ENCODE measurements around the gene NR2F2.
A peak's percentile ranks its signal among the peaks of the same experiment; 100 is the strongest.

Gene NR2F2

GRCh38 chr15:96337365-96338023, 7.0 kb downstream of the NR2F2 start:
- H3K36me3 ChIP-seq (ENCODE audit: insufficient read depth, insufficient read length, low read length), result peaks cover 7% of the 10 kb centered on the region
- H3K4me1 ChIP-seq (ENCODE audit: insufficient read depth, insufficient read length), result peaks cover 1% of the 10 kb centered on the region
- H3K9ac ChIP-seq (ENCODE audit: insufficient read length, low read depth), result no peak overlapping the region
- H3K4me3 ChIP-seq (ENCODE audit: insufficient read length, low read depth), result no peak overlapping the region
- TF ChIP-seq SUZ12 (IDR thresholded peaks at IDR 0.05; ENCODE audit: extremely low read depth, insufficient read depth, insufficient read length), result no peak
- TF ChIP-seq YY1 (IDR thresholded peaks at IDR 0.05; ENCODE audit: insufficient read depth, insufficient read length), result no peak
- TF ChIP-seq ZNF274 (IDR thresholded peaks at IDR 0.05; ENCODE audit: low read depth, low read length), result no peak
- H3K27me3 ChIP-seq (ENCODE audit: insufficient read depth, insufficient read length), result peaks cover 88% of the 10 kb centered on the region
- no peaks in the 10 kb centered on the region for H3K9me3 ChIP-seq (ENCODE audit: insufficient read depth, low read length)
- no peak for DNase-seq (ENCODE audit: low read depth, low spot score)

DNA sequence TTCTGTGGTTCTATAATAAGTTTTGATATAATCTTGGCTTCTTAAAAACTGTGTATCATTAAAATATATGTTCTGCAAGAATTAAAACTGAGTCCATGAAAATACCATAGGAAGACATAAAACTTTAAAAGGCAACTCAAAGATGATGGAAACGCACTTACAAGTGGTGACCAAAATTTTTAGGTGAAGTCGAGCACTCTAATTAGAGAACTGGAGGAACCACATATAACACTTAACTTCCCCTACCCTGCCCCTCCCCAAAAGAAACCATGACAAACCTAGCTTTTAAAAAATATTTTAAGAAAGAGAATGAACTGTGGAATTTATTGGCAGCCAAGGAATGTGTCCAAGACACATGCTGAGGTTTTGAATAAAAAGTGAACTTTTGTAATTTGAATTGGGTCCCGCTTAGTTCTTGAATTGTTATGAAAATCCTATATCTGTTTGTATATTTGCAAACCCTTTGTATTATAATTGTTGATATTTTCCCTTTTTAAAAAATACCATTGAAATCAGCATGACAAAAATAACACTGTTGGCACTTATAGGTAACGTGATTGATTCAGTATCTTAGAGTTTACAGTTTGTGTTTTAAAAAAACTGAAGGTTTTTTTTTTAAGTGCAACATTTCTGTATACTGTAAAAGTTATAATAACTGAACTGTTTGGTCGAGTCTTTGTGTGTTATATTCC, 7.7 kb downstream of the NR2F2 start:
- DNase-seq (ENCODE audit: low read depth, low spot score), result no peak
- Histone ChIP-seq H3K4me1 (ENCODE audit: insufficient read depth, insufficient read length) (peaks cover 4% of the 10 kb centered on the region), H3K9me3 (ENCODE audit: insufficient read depth, low read length) (no peaks in the 10 kb centered on the region), H3K36me3 (ENCODE audit: insufficient read depth, insufficient read length, low read length) (peaks cover 7% of the 10 kb centered on the region), H3K27me3 (ENCODE audit: insufficient read depth, insufficient read length) (peaks cover 88% of the 10 kb centered on the region), H3K9ac (ENCODE audit: insufficient read length, low read depth) (no peak overlapping the region), H3K4me3 (ENCODE audit: insufficient read length, low read depth) (no peak overlapping the region)
- TF ChIP-seq ZNF274 (IDR thresholded peaks at IDR 0.05; ENCODE audit: low read depth, low read length), result no peak

DNA sequence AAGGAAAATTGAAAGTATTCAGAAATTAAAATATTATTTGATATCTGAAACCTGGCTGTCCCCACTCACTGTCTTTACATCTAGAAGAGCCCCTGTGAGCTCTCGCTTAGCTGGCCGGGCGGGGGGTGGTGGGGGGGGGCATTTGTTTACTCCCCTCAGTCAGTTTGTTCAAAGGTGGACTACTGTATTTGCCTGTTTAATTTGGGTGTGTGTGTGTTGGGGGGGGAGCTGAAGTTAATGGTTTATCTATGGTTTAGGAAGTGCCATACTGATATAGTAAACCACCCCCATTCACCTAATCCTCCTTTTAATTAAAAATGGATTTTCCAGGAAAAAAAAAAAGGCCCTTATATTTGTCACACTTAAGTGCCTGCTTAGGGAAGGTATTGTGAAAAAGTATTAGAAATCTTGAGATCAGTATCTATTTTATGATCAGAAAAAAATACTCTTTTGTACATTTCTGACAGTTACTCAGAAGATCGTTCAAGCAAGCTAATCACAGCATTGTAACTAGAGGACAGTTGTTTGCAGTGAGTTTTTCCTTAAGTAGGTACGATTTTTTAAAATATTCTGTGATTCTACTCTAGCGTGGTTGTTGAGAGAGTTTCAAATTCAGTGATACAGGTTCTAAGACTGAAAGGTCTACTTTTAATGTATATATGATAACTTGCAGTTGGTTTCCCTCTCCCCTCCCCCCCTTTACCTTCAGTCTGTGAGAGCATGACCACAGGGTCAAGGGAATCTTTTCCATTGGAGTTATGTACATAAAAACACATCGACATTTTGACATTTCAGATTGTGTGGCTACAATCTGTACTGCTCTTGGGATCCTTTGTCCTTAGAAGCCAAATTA, 8.5 kb downstream of the NR2F2 start:
- TF ChIP-seq SUZ12 (IDR thresholded peaks at IDR 0.05; ENCODE audit: extremely low read depth, insufficient read depth, insufficient read length) (no peak), ZNF274 (IDR thresholded peaks at IDR 0.05; ENCODE audit: low read depth, low read length) (no peak), YY1 (IDR thresholded peaks at IDR 0.05; ENCODE audit: insufficient read depth, insufficient read length) (no peak)
- Histone ChIP-seq H3K9ac (ENCODE audit: insufficient read length, low read depth) (no peak overlapping the region), H3K27me3 (ENCODE audit: insufficient read depth, insufficient read length) (peaks cover 88% of the 10 kb centered on the region), H3K9me3 (ENCODE audit: insufficient read depth, low read length) (no peaks in the 10 kb centered on the region), H3K4me3 (ENCODE audit: insufficient read length, low read depth) (no peak overlapping the region), H3K4me1 (ENCODE audit: insufficient read depth, insufficient read length) (peaks cover 10% of the 10 kb centered on the region), H3K36me3 (ENCODE audit: insufficient read depth, insufficient read length, low read length) (peaks cover 6% of the 10 kb centered on the region)
- no peak for DNase-seq (ENCODE audit: low read depth, low spot score)

DNA sequence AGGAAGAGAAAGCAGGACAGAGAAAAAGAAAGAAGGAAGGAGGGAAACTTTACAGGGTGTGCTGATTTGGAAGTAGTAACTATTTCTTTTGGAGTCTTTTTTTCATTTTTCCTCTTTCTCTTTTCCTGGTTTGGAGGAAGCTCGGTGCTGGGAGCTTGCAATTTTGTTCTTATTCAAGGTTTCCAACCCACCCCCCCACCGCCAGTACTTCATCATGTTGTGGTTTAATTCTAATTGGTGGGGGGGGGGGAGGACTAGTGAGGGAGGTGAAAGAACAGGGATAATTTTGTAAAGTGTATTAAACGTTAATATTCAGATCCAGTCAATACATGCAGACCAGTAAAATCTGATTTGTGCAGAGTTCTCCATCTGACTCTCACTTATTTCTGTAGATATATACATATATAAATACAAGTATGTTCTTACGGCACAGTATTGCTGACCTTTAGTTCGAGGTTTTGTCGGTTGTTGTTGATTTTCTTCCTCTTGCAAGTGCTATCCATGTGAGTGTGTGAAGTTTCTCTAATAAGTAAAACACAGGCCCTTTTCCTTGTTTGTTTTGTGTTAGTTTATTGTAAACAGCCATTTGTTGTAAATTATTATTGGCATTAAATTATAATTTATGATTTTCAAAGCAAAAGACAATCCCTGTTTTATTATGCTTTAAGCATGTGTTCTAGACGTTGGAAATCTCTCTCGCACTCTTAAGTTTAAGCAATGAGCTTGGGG, 9.3 kb downstream of the NR2F2 start:
- H3K4me1 ChIP-seq (ENCODE audit: insufficient read depth, insufficient read length), result peaks cover 12% of the 10 kb centered on the region
- no peaks in the 10 kb centered on the region for H3K36me3 ChIP-seq (ENCODE audit: insufficient read depth, insufficient read length, low read length)
- H3K4me3 ChIP-seq (ENCODE audit: insufficient read length, low read depth), result peak overlapping the region; percentile 46
- H3K9me3 ChIP-seq (ENCODE audit: insufficient read depth, low read length), result no peaks in the 10 kb centered on the region
- peaks cover 88% of the 10 kb centered on the region for H3K27me3 ChIP-seq (ENCODE audit: insufficient read depth, insufficient read length)
- TF ChIP-seq SUZ12 (IDR thresholded peaks at IDR 0.05; ENCODE audit: extremely low read depth, insufficient read depth, insufficient read length) (no peak), YY1 (IDR thresholded peaks at IDR 0.05; ENCODE audit: insufficient read depth, insufficient read length) (no peak), ZNF274 (IDR thresholded peaks at IDR 0.05; ENCODE audit: low read depth, low read length) (no peak)
- no peak overlapping the region for H3K9ac ChIP-seq (ENCODE audit: insufficient read length, low read depth)
- DNase-seq (ENCODE audit: low read depth, low spot score), result no peak

- Histone ChIP-seq H3K9ac (ENCODE audit: insufficient read length, low read depth) (peak overlapping the region; percentile 64), H3K4me1 (ENCODE audit: insufficient read depth, insufficient read length) (peaks cover 12% of the 10 kb centered on the region), H3K4me3 (ENCODE audit: insufficient read length, low read depth) (peak overlapping the region; percentile 46), H3K27me3 (ENCODE audit: insufficient read depth, insufficient read length) (peaks cover 88% of the 10 kb centered on the region), H3K36me3 (ENCODE audit: insufficient read depth, insufficient read length, low read length) (no peaks in the 10 kb centered on the region), H3K9me3 (ENCODE audit: insufficient read depth, low read length) (no peaks in the 10 kb centered on the region)
- TF ChIP-seq ZNF274 (IDR thresholded peaks at IDR 0.05; ENCODE audit: low read depth, low read length), result no peak
- TF ChIP-seq SUZ12 (IDR thresholded peaks at IDR 0.05; ENCODE audit: extremely low read depth, insufficient read depth, insufficient read length), result no peak
- TF ChIP-seq YY1 (IDR thresholded peaks at IDR 0.05; ENCODE audit: insufficient read depth, insufficient read length), result no peak
- no peak for DNase-seq (ENCODE audit: low read depth, low spot score)
Measured at GRCh38 chr15:96340348-96340597, 9.8 kb downstream of the NR2F2 start.

GRCh38 chr15:96340598-96341512, 10.4 kb downstream of the NR2F2 start:
- Histone ChIP-seq H3K27me3 (ENCODE audit: insufficient read depth, insufficient read length) (peaks cover 88% of the 10 kb centered on the region), H3K9ac (ENCODE audit: insufficient read length, low read depth) (peak overlapping the region; percentile 64), H3K36me3 (ENCODE audit: insufficient read depth, insufficient read length, low read length) (no peaks in the 10 kb centered on the region), H3K4me3 (ENCODE audit: insufficient read length, low read depth) (peak overlapping the region; percentile 49), H3K9me3 (ENCODE audit: insufficient read depth, low read length) (no peaks in the 10 kb centered on the region), H3K4me1 (ENCODE audit: insufficient read depth, insufficient read length) (peaks cover 12% of the 10 kb centered on the region)
- no peak for DNase-seq (ENCODE audit: low read depth, low spot score)
- TF ChIP-seq ZNF274 (IDR thresholded peaks at IDR 0.05; ENCODE audit: low read depth, low read length), result no peak
- peak; percentile 45 for TF ChIP-seq YY1 (IDR thresholded peaks at IDR 0.05; ENCODE audit: insufficient read depth, insufficient read length)
